Measurements from ENCODE around the gene MAP4K3. TPM values are rescaled to one million over a fixed set of nuclear protein-coding genes. Genes with fewer than 3 reads are reported as not detected.

Gene MAP4K3
- total RNA-seq, 1 donor from 2014 or later, result 31.4 TPM

DNA sequence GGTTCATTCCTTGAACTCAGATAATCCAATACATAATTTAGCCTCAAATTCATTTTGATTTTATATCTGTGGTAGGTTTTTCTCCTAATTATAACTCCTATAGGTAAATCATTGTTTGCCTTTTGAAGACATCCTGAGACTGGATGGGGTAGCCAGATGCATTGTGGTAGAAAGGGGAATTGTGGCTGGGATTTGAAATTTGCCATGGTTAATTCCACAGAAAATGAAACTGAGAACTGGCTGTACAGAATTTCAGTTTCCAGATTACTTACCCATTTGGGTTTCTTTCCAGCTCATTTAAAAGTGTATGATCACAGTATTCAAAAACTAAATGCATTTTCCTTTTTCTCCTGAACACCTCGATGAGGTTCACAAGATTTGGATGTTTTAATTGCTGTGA, 211.5 kb downstream of the MAP4K3 start:
- ATAC-seq, result no peak
- DNase-seq, result no peak
- intact Hi-C loops (cut with micrococcal nuclease), result loop anchor here (5.0 kb wide), 2 partner anchors 108 to 278 kb away; no protein-coding TSS in a partner anchor

DNA sequence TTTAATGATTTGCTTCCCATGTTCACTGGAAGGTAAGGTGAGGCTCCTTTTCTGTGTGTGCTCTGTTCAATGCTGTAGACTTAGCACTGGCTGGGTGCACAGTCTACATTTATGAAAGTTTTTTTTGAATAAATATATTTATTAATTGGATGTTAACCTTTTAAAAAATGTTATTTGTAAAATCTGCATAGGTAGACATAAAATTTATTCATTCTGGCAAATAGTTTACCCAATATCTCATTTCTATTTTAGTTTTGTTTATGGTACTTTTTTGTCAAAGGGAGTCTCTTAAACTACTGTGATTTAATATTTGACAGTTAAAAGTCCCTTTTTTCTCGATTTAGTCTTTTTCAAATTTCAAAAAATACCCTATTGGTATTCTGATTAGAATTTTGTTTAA, 213.2 kb downstream of the MAP4K3 start:
- ATAC-seq, result no peak
- intact Hi-C loops (cut with micrococcal nuclease), result no loop called here
- DNase-seq, result no peak

DNA sequence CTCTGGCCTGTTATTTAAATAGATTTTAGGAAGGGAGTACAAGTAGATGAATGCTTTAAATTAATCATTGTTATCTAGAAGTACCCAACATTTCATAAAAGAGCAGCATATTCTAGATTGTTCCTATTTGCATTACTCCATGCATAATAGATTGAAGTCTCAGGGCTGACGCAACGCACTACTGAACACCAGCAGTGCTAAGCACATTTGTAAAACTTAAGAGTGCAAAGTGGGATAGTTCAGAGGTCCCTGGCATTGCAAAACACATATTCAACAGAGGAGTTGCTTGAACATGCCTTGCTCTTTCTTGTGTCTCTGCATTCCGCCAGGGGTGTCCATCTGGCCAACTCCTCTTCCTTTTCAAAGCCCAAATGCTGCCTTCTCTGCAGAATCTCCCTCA, 215.6 kb downstream of the MAP4K3 start:
- no peak for DNase-seq
- no peak for ATAC-seq
- intact Hi-C loops (cut with micrococcal nuclease), result no loop called here

DNA sequence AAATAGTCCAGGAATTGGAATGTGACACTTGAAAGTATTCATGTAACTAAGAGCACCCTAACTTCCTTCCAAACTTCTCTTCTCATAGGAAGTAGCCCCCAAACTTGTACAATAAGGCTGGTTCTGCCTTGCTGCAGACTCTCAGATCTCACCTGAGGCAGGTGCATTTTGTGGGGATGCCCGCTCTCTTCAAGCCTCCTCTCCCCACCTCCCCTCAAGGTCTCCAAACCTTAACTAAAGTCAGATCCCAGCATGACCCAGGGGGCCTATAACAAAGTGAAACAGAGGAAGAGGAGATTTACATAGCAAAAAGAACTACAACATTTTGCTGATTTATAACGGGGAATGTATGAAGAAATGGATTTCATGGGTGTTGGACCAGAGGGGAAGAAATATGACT, 216.9 kb downstream of the MAP4K3 start:
- ATAC-seq, result no peak
- intact Hi-C loops (cut with micrococcal nuclease), result no loop called here
- no peak for DNase-seq

DNA sequence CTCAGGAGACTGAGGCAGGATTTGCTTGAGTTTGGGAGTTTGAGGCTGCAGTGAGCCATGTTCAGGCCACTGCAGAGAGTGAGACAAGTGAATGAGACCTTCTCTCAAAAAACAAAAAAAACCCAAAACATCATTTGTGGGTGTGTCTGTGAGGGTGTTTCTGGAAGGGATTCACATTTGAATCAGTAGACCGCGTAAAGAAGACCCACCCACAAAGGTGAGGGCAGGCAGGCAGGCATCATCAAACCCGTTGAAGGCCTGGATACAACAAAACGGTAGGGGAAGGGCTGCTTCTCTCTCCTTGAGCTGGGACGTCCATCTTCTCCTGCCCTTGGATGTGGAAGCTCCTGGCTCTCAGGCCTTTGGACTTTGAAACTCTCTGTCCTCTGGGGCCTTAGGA, 218.7 kb downstream of the MAP4K3 start:
- DNase-seq (no peak), ATAC-seq (no peak)
- intact Hi-C loops (cut with micrococcal nuclease), result no loop called here

DNA sequence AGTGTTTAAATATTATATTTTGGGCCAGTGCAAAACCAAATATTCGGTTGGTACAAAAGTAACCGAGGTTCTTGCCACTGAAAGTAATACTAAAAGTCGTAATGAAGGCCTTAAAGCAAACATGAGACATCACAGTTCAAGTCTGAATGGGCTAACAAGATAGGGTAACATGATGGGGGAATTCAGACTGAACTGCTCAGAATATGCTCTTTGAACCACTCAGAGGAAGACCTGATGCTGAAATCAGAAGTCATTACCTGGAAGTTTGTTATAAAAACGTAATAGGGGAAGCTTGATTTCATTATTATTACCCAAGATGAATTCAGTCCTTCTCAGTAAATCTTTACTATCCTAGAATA, 219.9 kb downstream of the MAP4K3 start:
- DNase-seq (no peak), ATAC-seq (no peak)
- intact Hi-C loops (cut with micrococcal nuclease), result no loop called here

DNA sequence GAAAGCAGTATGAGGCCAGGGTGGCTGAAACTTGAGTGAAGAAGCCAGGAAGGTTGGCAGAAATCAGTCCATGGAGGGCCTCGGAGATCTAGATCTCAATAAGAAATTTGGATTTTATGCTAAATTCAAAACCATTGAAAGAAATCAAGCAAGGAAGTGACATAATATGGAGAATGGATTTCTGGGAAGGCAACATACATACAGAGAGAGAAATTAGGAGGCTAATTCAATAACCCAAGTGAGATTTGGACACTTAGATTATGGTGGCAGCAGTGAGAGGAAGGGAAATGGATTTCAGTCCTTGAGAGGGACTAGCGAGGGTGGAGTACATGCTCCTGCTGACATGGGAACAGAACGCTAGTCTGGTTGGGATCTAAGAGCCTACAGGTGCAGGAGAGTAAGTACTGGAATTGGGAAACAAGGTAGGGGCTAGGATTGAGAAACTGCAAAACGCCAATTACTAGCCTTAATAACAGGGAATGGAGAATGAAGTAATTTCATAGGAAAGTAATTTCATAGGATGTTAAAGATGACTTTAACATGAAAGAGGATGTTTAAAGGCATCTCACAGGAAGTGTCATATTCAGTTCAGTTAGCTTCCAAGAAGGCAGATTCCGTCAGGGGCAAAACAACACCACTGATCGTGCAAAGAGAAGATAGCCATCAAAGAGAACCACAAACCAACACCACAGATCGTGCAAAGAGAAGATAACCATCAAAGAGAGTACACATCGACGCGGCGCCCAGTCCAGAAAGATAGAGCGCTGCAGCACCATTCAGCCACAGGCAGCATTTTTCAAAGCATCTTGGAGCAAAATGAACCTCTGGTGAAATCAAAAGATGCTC, 220.5 kb downstream of the MAP4K3 start:
- intact Hi-C loops (cut with micrococcal nuclease), result no loop called here
- no peak for ATAC-seq

DNA sequence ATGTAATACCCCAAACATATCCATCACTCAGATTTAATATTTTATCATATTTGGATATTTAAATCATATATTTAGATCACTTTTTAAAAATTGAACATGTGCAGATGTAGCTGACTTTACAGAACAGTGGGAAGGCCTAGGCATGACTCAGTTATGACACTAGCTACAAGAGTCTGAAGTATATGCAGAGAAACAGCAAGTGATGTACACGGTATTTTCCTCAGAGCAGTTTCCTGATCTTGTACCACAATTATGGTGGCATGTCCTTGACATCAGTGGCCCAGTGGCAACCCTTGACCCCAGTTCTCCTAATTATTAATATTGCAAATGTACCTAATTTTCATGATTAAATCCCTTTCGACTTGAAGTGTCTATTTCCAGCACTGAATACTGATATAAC, 221.5 kb downstream of the MAP4K3 start:
- ATAC-seq, result no peak
- no peak for DNase-seq
- intact Hi-C loops (cut with micrococcal nuclease), result no loop called here

More for the DNA sequence above, 220.5 kb downstream of the MAP4K3 start:
- DNase-seq, result no peak

DNA sequence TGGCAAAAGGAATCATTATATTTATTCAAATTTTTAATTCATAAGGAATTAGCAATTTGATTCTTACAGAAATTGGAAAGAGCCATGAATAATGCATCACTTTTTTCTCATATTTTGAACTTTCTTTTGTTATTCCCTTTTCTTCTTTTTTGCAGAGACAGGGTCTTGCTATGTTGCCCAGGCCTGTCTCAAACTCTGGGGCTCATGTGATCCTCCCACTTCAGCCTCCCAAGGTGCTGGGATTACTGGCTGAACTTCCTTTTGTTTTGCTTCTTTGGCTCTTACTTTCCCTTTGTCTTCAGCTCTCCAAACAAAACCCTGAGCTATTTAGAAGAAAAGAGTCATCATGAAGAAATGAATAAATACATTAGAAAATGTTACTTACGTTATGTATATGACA, 224.1 kb downstream of the MAP4K3 start:
- DNase-seq (no peak), ATAC-seq (no peak)
- intact Hi-C loops (cut with micrococcal nuclease), result no loop called here

DNA sequence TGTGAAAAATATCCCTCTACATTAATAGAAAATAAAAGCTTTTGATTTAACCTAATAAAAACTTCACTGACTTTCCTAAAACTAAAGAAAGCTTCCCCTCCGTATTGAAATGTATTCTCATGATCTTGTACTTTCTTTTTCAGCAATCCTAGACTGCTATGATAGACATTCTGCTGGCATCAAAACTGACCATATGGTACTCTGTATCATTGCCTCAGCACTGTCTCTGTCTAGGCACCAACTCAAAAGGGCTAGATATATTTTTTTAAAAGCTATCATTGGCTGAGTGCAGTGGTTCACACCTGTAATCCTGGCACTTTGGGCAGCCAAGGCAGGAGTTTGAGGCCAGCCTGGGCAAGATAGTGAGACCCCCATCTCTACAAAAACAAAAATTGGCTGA, 226.2 kb downstream of the MAP4K3 start:
- ATAC-seq (no peak), DNase-seq (no peak)
- intact Hi-C loops (cut with micrococcal nuclease), result no loop called here

DNA sequence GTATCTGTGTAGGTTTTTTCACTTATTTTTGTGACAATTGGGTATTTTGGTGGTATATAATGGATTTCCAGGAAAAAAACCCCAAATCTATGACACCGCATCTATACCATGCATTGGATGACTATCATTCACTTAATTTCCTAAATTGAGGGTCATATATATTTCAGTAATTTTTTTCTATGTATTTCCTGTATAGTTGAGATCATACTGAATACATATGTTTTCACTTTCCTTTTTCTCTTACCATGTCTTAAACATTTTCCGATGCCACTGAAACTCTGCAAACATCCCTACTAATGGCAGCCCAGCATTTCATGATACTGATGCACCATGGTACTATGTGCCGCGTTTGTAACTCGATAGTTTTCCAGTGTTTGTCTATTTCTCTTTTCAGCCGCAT, 233.7 kb downstream of the MAP4K3 start:
- intact Hi-C loops (cut with micrococcal nuclease), result no loop called here
- no peak for DNase-seq
- ATAC-seq, result no peak

DNA sequence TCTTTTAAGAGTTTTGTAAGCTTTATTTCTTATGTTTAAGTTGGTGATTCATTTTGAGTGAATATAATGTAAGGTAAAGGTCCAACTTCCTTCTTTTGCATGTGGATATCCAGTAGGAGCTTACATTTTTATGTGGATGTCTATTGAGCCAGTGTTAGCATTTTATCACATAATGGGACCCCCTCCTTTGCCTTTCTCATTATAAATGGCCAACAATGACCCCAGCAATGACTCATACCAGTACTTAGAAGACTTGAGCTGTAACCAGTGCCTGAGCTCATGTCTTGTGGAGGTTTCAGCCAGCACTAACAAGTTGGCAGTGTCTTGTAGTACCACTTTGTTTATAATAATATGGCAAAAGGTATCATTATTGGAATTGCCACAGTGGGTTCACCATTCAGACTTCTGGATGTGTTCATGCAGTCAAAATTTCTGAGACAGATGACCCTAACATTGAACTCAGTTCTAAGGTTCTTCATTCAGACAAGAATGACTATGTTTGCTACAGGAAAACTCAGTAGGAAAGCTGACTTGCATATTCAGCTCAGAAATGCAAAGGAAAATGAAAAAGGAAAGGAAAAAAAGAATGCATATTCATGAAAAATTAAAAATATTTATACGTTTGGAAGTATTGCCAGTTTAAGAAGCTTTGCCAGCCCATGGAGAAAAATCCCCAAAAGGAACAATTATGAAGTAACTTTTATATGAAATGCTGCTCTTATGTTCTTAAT, 234.3 kb downstream of the MAP4K3 start:
- intact Hi-C loops (cut with micrococcal nuclease), result no loop called here
- DNase-seq (no peak), ATAC-seq (no peak)

Other genes with a start within 250 kb of the MAP4K3 start
- gene CDKL4, start 193.3 kb downstream of the MAP4K3 start, total RNA-seq, result 0.59 TPM
- gene TMEM178A, start 228.6 kb upstream of the MAP4K3 start, total RNA-seq, result 3.2 TPM